ENCODE results near the gene PDE10A. TPM values are rescaled to one million over a fixed set of nuclear protein-coding genes. Genes with fewer than 3 reads are reported as not detected.

PDE10A gene
- total and polyA plus RNA-seq, 2 of the 13 experiments (the other 11 are each of a cell fraction or from before 2014, with no cell fraction given): not detected

DNA sequence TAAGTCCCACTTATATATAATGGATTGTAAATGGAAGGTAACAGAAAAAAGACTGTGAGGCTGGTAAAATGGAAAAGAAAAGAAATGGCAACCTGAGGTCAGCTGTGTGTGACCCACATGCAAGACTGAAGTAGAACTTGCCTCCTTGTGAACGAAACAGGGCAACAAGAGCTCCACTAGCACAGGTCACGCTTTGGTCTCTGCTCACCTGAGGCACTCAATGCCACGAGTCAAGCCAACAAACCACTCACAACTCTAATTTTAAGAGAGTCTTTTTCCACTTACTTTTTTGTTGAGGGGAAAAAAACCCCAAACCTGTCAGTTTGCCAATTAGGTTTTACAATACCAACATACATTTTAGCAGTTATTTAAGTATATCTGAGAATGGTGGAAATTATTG lies 65.2 kb downstream of the PDE10A start:
- no peak overlapping the region for H3K4me3 ChIP-seq (replicated peaks in 1 of 3; ENCODE audit: insufficient read depth in 1 of 3, low read depth in 2 of 3, low read length in 3 of 3)
- intact Hi-C loops (cut with micrococcal nuclease; ENCODE audit: unreplicated experiment) (no loop called here), in situ Hi-C loops (cut with HindIII; ENCODE audit: extremely low pct_ligation_motif_present, low pct_unique_long_range_greater_than_20kb) (no loop called here)
- H3K4me2 ChIP-seq (ENCODE audit: low read depth, low read length): no peak overlapping the region
- no peak overlapping the region for H3K9ac ChIP-seq (ENCODE audit: insufficient read depth, low read depth, low read length)
- TF ChIP-seq MAZ (IDR thresholded peaks at IDR 0.05; ENCODE audit: borderline replicate concordance, low read depth, low read length) (no peak), MAZ (CRISPR knock-in tag; IDR thresholded peaks at IDR 0.05; ENCODE audit: low read depth) (no peak), SOX5 (CRISPR knock-in tag; IDR thresholded peaks at IDR 0.05; ENCODE audit: borderline replicate concordance) (no peak)
- no TSS peak for BruUV-seq (replicated peaks)
- FAIRE-seq: no peak
- H3K36me3 ChIP-seq (replicated peaks in 1 of 2; ENCODE audit: control insufficient read depth in 1 of 2, insufficient read depth in 2 of 2, low read length in 2 of 2): no peaks in the 10 kb centered on the region
- no peaks in the 10 kb centered on the region for H4K20me1 ChIP-seq (ENCODE audit: insufficient read depth, low read length)
- DNase-seq (ENCODE audit: low spot score): no peak
- ChIA-PET CTCF (ENCODE audit: low intra/inter-chr PET ratio, low total read pairs) (no interaction called here), POLR2A (no interaction called here)
- 0% methylated on average over 3 of the region's 3 CpGs for WGBS (ENCODE audit: low lambda C conversion rate)
- no peak overlapping the region for H2AFZ ChIP-seq (ENCODE audit: low read length)
- no peak overlapping the region for H3K27ac ChIP-seq (ENCODE audit: extremely low read length, insufficient read depth, low read length)
- no peaks in the 10 kb centered on the region for H3K9me3 ChIP-seq (ENCODE audit: low read length)
- H3K27me3 ChIP-seq (ENCODE audit: control insufficient read depth in 1 of 2, insufficient read depth in 2 of 2, low read length in 2 of 2): peaks cover 0 to 12% of the 10 kb centered on the region in 2 experiments; a peak in 1 of 5 replicates
- no peak for ATAC-seq
- no peaks in the 10 kb centered on the region for H3K79me2 ChIP-seq (ENCODE audit: insufficient read depth, low read length)
- no peaks in the 10 kb centered on the region for H3K4me1 ChIP-seq (ENCODE audit: insufficient read depth, low read length)

DNA sequence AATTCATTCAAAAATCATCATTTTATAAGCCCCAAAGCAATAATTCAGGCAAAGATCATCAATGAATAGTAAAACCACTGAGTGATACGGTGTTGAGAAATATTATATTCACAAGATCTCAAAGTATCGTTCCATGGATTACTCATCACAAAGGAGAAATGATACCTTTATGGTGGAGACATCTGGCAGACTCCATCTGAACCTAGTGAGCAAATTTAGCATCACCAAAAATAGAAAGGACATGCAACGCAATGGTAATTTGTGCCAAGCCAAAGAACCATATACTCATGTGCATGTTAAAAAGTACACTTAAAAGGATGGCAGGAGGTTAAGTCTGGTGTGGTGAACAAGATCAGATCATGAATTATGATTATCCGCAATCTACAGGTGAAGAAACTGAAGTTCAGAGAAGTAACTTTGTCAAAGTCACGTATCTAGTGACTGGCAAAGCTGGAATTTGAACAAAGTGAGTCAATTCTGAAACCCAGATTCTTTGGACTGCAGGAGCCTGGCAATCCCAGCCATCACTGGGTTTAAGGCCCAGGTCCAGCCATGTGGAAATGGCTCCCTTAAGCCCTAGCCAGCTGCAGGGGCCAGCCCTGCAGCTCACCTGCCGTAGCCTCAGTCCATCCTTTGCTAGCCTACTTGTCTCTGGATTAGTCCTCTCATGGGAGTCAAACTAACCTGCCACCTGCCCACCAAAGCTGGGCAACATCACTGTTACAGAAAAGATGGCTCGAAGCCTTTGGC lies 68.3 kb downstream of the PDE10A start:
- Histone ChIP-seq H3K9ac (ENCODE audit: insufficient read depth, low read depth, low read length) (no peak overlapping the region), H3K27ac (ENCODE audit: extremely low read length, insufficient read depth, low read length) (no peak overlapping the region), H3K4me2 (ENCODE audit: low read depth, low read length) (no peak overlapping the region), H4K20me1 (ENCODE audit: insufficient read depth, low read length) (no peaks in the 10 kb centered on the region), H3K79me2 (ENCODE audit: insufficient read depth, low read length) (no peaks in the 10 kb centered on the region), H3K4me1 (ENCODE audit: insufficient read depth, low read length) (no peaks in the 10 kb centered on the region), H2AFZ (ENCODE audit: low read length) (no peak overlapping the region), H3K9me3 (ENCODE audit: low read length) (no peaks in the 10 kb centered on the region), H3K4me3 (replicated peaks in 1 of 3; ENCODE audit: insufficient read depth in 1 of 3, low read depth in 2 of 3, low read length in 3 of 3) (no peak overlapping the region), H3K36me3 (replicated peaks in 1 of 2; ENCODE audit: control insufficient read depth in 1 of 2, insufficient read depth in 2 of 2, low read length in 2 of 2) (no peaks in the 10 kb centered on the region), H3K27me3 (ENCODE audit: control insufficient read depth in 1 of 2, insufficient read depth in 2 of 2, low read length in 2 of 2) (0 out of 5 replicates have a peak, but pooled peaks cover 0 to 3% of the 10 kb centered on the region in 2 experiments)
- DNase-seq (ENCODE audit: low spot score) (no peak), FAIRE-seq (no peak), ATAC-seq (no peak)
- in situ Hi-C loops (cut with HindIII; ENCODE audit: extremely low pct_ligation_motif_present, low pct_unique_long_range_greater_than_20kb): no loop called here
- BruUV-seq (replicated peaks): no TSS peak
- ChIA-PET CTCF (ENCODE audit: low intra/inter-chr PET ratio, low total read pairs) (no interaction called here), POLR2A (no interaction called here)
- intact Hi-C loops (cut with micrococcal nuclease; ENCODE audit: unreplicated experiment): no loop called here
- WGBS (ENCODE audit: low lambda C conversion rate): 5% methylated on average over 7 of the region's 7 CpGs
- TF ChIP-seq EED (CRISPR knock-in tag; IDR thresholded peaks at IDR 0.05) (no peak), ZNF251 (CRISPR knock-in tag; IDR thresholded peaks at IDR 0.05) (no peak), ARHGAP35 (CRISPR knock-in tag; IDR thresholded peaks at IDR 0.05; ENCODE audit: borderline replicate concordance) (no peak), U2AF1 (optimal IDR thresholded peaks at IDR 0.05; ENCODE audit: low read depth, low read length) (no peak), ZIK1 (CRISPR knock-in tag; IDR thresholded peaks at IDR 0.05; ENCODE audit: borderline replicate concordance, low read depth) (no peak), CEBPG (CRISPR knock-in tag; IDR thresholded peaks at IDR 0.05) (no peak), ARNT (IDR thresholded peaks at IDR 0.05) (no peak), CREB1 (IDR thresholded peaks at IDR 0.05) (no peak), CREB1 (CRISPR knock-in tag; IDR thresholded peaks at IDR 0.05) (no peak)
- TF ChIP-seq, protein P1, sequence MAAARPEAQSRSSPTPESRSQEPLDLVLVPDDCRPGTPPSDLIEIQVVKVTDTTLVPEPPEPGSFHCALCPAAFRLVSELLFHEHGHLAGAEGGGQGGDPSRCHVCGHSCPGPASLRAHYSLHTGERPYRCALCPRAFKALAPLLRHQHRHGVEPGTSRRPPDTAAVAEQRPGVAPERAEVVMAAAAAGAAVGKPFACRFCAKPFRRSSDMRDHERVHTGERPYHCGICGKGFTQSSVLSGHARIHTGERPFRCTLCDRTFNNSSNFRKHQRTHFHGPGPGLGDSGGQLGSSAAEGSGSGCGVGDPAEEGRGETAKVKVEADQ (CRISPR knock-in tag; IDR thresholded peaks at IDR 0.05; ENCODE audit: borderline replicate concordance): no peak
- TF ChIP-seq, protein P2, sequence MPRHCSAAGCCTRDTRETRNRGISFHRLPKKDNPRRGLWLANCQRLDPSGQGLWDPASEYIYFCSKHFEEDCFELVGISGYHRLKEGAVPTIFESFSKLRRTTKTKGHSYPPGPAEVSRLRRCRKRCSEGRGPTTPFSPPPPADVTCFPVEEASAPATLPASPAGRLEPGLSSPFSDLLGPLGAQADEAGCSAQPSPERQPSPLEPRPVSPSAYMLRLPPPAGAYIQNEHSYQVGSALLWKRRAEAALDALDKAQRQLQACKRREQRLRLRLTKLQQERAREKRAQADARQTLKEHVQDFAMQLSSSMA (CRISPR knock-in tag; IDR thresholded peaks at IDR 0.05): no peak
- TF ChIP-seq, protein P3, sequence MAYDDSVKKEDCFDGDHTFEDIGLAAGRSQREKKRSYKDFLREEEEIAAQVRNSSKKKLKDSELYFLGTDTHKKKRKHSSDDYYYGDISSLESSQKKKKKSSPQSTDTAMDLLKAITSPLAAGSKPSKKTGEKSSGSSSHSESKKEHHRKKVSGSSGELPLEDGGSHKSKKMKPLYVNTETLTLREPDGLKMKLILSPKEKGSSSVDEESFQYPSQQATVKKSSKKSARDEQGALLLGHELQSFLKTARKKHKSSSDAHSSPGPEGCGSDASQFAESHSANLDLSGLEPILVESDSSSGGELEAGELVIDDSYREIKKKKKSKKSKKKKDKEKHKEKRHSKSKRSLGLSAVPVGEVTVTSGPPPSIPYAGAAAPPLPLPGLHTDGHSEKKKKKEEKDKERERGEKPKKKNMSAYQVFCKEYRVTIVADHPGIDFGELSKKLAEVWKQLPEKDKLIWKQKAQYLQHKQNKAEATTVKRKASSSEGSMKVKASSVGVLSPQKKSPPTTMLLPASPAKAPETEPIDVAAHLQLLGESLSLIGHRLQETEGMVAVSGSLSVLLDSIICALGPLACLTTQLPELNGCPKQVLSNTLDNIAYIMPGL (CRISPR knock-in tag; IDR thresholded peaks at IDR 0.05; ENCODE audit: borderline replicate concordance in 1 of 2, low read depth in 1 of 2): no peak

All from HepG2 (cell line).